Measurements from ENCODE around the gene TLCD3B.

The TLCD3B gene, protein sequence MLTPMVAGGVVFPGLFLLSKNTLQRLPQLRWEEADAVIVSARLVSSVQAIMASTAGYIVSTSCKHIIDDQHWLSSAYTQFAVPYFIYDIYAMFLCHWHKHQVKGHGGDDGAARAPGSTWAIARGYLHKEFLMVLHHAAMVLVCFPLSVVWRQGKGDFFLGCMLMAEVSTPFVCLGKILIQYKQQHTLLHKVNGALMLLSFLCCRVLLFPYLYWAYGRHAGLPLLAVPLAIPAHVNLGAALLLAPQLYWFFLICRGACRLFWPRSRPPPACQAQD

DNA sequence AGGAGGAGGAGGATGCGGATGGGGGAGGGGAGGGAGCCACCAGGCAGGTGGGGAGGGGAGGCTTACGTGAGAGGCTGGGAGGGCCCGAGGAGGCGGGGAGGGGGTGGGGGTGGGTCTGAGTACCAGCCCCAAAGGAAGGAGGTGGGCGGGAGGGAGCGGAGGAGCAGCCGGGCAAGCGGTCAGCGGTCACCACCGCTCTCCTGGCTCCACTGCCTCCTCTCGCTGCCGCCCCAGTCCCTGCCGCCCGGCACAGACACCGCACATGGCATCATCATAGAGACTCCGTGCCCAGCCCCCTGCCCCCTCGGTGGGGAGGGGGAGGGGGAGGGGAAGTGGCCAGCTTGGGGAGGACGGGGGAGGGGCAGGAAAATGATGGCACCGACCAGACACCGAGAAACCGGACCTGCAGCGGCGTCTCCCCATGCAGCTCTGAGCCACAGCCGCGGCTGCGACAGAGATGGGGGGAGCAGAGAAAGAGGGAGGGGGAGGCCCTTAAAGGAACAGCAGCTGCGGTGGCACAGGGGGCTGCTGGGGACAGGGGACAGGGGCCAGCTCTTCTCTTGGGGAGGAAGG, at the start of gene TLCD3B:
TSS of gene TLCD3B (minus strand) at position 431 of the 573 bp plus-strand sequence. CDS start 744 bp downstream, outside the sequence.
- DNase-seq (ENCODE audit: low spot score): no peak

DNA sequence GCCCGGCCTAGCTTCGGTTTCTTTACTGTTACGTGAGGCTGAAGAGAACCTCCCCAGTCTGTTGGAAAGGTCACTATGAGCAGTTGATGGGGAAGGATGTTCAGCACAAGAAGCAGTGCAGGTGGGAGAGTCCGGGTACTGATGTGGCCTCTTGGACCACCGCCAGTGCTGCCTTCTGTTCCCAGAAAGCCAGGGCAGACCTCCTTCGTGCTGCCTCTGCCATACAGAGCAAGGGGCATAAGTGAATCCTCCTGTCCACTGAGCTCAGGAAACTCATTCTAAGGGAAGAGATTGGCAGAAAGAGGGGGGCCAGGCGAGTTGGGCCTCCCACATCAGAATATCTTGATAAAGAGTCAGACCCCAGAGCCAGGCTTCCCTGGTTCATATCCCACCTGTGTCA, 48.4 kb upstream of the TLCD3B start:
- no peak for DNase-seq (ENCODE audit: low spot score)

DNA sequence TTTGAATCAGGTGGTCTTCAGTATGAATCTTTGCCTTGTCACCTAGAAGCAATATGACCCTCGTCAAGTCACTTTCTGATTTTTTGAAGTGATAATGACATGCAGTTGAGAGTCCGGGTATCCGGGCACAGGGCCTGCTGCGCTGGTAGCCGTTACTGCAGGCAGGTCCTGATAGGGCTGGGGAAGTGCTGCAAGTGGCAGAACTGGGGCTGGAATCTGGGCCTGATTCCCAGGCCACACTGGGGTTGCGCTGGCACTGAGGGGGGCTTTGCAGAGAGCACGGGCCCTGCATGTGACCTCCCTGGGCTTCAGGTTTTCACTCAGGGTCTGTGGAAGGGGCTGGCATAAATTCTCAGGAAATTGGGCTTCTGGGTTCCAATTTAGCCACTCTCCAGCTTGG, 47.7 kb upstream of the TLCD3B start:
- no peak for DNase-seq (ENCODE audit: low spot score)

DNA sequence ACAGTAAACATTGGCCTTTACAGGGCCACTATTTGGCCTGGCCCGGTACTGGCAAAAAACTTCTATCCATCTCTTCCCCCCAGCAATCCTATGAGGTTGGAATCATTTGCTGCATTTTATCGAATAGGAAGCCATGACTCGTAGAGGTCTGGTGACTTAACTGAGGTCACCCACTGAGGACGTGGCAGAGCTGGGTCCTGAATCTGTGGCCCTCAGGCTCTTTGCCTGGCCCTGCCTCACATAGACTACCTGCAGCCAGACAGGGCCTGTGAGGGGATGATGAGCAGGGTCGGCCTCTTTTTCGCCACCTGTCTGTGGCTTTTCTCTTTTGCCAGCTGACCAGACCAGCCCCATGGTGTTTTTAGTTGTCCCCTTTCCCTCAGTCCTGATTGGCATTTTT, 46.6 kb upstream of the TLCD3B start:
- no peak for DNase-seq (ENCODE audit: low spot score)

DNA sequence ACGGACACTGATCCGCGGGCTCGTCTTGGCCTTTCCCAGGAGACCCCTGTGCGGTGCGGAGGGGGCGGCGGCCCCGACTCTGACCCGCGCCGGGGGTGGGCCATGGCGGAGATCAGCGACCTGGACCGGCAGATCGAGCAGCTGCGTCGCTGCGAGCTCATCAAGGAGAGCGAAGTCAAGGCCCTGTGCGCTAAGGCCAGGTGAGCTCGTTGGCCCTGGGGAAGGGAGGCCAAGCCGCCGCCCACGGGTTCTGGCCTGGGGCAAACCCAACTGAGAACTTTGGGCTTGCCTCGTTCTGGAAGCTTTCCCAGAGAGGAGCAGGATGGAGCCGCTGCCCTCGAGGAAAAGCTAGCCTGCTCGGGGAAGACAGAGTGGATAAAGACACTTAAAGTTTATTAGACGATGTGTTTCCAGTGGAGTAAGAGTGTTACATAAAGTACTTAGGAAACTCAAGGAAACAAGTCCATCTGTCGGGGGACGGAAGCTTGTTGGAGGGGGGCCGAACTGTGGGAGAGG, 45.3 kb upstream of the TLCD3B start:
- DNase-seq (ENCODE audit: low spot score): peak; percentile 40

DNA sequence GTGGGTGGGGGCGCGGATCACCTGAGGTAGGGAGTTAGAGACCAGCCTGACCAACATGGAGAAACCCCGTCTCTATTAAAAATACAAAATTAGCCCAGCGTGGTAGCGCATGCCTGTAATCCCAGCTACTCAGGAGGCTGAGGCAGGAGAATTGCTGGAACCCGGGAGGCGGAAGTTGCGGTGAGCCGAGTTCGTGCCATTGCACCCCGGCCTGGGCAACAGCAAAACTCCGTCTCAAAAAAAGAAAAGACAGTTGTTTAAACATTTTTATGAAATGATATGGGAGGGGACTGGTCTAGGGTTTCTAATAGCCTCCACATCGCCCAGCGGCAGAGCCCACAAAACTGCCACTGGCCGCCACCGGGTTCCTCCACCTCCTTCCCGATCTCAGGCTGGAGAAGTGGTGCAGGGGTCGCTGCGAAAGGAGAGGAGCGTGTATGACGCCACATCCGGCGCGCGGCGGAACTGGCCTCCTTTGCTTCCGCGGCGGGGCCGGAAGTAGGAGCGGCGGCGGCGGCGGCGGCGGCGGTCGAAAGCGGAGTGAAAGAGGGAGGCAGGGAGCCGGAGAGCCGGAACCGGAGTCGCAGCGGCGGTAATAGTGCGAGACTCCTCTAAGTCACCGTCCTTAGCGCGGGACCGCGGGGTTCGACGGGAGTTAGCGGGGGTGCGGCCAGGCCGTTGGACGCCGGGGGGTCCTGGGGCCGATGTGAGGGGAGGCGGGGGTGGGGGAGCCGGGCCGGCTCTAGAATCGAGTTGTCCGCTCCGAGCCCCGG, 44.6 kb upstream of the TLCD3B start, which contains the start of gene PPP4C:
TSS of gene PPP4C (plus strand) at position 492 of the 773 bp plus-strand sequence. CDS start 384 bp downstream, outside the sequence.
- DNase-seq (ENCODE audit: low spot score): peak; percentile 86

DNA sequence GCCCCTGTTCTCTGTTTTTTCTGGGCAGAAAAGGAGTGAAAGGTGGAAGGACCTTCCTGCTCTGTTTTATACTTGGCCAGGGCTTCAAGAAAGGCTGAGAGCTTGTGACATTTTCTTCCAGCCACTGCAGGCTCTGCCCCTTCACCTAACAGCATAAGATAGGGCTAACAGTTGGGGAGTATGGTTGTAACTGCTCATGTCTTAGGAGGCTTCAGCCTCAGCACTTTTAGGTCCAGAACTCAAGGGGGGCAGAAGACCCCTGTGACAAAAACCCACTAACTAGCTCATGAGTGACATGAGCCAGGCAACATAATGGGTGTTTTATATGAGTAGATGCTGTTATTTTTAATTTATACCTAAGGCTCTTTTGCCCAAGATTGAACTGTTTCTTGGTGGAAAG, 39.4 kb upstream of the TLCD3B start:
- no peak for DNase-seq (ENCODE audit: low spot score)

DNA sequence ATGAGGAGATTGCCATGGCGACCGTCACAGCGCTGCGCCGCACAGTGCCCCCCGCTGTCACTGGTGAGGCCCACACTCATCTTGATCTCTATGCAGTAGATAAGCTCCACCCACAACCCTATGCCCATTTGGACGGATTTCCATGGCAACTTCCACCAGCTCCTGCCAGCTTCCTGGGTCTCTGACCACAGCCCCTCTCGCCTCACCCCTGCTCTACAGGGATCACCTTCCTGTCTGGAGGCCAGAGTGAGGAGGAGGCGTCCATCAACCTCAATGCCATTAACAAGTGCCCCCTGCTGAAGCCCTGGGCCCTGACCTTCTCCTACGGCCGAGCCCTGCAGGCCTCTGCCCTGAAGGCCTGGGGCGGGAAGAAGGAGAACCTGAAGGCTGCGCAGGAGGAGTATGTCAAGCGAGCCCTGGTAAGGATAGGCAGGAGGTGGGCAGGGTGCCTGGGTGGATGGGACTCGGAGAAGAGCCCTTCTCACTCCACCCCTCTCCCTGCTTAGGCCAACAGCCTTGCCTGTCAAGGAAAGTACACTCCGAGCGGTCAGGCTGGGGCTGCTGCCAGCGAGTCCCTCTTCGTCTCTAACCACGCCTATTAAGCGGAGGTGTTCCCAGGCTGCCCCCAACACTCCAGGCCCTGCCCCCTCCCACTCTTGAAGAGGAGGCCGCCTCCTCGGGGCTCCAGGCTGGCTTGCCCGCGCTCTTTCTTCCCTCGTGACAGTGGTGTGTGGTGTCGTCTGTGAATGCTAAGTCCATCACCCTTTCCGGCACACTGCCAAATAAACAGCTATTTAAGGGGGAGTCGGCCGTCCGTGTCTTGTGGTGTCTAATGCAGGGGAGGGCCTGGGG, 38.8 kb upstream of the TLCD3B start:
- no peak for DNase-seq (ENCODE audit: low spot score)

DNA sequence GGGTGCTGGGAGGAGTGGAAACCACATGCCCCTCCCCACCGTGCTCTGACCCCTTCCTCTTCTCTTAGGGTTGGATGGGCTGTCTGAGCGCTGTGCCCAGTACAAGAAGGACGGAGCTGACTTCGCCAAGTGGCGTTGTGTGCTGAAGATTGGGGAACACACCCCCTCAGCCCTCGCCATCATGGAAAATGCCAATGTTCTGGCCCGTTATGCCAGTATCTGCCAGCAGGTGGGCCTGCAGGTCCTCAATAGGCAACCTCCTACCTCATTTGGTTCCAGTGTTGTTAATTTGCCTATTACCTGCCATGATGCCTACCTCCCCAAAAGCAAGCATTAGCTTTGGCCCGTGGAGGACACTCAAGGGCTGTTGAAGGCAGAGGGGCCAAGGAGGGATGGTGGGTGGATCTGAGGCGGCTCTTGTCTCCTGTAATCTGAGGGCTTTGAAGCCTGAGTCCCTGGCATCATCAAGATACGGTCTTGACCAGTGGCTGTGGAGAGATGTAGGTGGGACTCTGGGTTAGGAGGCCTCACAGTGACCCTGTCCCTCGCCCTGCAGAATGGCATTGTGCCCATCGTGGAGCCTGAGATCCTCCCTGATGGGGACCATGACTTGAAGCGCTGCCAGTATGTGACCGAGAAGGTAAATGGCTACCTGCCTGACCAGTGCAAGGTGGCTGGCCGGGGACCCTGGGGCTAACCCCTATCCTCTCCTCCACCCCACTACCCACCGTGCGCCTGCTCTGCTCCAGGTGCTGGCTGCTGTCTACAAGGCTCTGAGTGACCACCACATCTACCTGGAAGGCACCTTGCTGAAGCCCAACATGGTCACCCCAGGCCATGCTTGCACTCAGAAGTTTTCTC, 37.9 kb upstream of the TLCD3B start:
- DNase-seq (ENCODE audit: low spot score): peak; percentile 63

DNA sequence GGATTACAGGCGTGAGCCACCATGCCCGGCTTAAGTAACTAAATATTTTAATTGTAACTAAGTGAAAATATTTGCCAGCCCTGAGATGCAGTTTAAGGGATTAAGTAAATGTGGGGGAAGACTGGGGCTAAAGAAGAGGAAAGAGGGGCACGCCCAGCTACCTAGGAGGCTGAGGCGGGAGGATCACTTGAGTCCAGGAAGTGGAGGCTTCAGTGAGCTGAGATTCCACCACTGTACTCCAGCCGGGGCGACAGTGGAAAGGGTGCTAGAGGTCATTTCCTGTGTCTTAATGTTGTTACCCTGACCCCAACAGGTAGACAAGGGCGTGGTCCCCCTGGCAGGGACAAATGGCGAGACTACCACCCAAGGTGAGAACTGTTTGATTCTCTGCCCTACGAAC, 37.3 kb upstream of the TLCD3B start:
- DNase-seq (ENCODE audit: low spot score): no peak

DNA sequence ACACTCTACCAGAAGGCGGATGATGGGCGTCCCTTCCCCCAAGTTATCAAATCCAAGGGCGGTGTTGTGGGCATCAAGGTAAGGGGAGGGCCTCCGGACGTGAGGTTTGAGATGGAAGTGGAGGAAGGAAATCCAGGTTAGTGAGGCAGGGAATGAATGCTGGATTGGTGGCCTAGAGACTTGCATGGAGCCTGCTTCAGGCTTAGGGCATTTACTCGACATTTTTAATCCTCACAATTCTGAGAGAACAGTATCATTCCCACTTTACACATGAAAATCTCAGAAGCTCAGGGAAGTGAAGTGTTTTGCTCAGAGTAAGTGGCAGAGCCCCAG, 36.5 kb upstream of the TLCD3B start:
- no peak for DNase-seq (ENCODE audit: low spot score)

DNA sequence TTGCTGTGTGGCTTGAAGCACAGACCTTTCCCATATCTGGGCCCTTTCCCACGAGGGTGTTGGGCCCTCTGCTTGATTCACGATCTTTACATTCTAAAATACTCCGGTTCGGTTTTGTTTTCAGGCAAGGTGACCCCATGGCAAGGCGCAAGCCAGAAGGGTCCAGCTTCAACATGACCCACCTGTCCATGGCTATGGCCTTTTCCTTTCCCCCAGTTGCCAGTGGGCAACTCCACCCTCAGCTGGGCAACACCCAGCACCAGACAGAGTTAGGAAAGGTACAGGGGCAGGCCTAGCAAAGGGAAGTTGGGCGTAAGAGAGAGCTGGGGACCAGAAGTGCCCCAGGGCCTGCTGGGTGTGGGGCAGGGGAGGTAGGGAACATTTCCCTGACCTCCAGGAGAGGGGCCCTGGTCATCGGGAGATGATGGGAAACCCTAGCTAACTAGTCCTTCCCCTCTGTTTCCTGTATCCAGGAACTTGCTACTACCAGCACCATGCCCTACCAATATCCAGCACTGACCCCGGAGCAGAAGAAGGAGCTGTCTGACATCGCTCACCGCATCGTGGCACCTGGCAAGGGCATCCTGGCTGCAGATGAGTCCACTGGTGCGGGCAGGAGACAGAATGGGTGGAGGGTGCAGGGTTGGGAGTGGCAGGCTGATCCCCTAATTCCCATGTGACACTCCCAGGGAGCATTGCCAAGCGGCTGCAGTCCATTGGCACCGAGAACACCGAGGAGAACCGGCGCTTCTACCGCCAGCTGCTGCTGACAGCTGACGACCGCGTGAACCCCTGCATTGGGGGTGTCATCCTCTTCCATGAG, 35.9 kb upstream of the TLCD3B start:
- no peak for DNase-seq (ENCODE audit: low spot score)

DNA sequence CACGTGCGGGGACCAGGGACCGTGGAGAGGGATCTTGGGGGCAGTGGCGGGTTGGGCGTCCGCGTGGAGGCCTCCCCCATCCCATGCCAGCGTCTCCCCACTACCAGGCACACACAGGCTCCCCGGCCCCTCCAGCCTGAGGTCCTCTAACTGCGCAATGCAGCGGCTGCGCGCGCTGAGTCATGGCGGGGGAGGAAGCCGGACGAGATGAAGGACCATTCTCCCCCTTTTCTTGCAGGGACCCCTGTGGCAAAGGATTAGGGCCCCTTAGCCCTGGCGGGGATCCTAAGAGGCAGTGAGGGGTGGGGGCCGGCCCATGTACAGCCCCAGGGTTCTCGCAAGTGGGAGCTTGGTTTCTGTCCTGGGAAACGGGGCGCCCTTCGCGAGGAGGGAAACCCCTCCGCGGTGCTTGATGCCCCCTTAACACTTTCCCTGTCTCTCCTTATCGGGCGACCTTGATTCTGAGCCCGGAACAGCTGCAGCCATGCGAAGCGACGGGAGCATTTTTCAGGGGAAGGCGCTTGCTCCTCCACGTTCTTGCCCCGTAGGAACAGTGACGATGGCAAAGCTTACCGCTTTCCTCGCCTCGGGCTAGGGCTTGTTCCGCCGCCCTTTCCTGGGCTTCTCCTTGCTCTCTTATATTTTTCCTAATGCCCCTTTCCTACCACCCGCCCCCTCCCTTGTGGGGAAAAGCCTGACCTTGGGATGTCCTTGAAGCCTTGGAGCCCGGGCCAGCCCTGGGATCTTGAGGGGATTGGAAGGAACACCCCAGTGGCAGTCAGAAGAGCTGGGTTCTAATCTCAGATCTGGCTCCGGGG, 35.1 kb upstream of the TLCD3B start:
- peak; percentile 64 for DNase-seq (ENCODE audit: low spot score)

DNA sequence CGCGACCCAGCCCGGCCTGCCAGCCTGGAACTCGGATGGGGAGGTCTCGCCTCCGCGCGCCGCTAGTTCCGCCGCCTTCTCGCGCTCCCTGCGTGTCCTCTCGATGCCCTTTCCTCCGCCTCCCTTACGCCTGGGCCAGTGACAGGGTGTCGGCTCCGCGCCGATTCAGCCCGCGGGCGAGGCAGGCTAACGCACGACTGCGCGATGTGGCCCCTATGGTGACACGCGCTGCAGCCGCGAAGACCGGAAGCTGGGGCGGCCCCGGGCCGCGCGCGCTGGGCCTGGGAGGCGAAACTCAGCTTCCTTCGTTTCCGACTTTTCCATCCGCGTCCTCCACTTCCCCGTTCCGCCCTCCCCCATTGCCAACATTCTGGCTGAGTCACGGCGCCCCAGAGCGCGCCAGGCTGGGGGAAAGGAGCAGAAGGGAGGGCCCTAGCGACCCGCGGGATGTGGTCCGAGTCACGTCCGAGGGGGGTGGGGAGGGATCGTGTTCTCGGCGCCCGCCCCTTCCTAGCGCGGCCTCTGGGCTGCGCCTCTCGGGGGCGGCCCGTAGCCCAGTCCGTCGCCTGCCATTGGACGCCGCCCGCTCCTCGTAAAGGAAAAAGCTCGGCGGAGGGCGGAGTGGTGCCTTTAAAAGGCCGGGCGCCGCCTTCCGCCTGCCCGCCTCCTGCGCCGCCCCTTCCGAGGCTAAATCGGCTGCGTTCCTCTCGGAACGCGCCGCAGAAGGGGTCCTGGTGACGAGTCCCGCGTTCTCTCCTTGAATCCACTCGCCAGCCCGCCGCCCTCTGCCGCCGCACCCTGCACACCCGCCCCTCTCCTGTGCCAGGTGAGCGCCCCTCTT, 34.3 kb upstream of the TLCD3B start, which contains the start of gene ALDOA:
TSS of gene ALDOA (plus strand) at position 659 of the 841 bp plus-strand sequence. CDS start 1,138 bp downstream, outside the sequence.
- DNase-seq (ENCODE audit: low spot score): peak; percentile 89

DNA sequence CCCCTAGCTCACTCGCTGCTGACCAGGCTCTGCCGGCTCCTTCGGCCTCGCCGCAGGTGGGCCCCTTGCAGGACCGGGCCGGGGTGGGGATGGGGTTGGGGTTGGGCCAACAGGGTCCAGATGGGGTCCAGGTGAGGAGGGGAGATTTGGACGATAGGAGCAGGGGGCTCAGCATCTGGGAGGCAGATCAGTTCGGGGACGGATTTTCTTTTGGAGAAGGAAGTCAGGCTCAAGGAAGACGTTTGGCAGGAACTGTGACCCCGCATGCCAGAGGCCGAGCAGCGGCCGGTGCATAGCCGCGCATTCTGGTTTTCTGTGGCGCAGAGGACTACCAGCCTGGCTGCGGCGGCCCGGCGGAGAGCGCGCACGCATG, 33.6 kb upstream of the TLCD3B start:
- DNase-seq (ENCODE audit: low spot score): no peak

DNA sequence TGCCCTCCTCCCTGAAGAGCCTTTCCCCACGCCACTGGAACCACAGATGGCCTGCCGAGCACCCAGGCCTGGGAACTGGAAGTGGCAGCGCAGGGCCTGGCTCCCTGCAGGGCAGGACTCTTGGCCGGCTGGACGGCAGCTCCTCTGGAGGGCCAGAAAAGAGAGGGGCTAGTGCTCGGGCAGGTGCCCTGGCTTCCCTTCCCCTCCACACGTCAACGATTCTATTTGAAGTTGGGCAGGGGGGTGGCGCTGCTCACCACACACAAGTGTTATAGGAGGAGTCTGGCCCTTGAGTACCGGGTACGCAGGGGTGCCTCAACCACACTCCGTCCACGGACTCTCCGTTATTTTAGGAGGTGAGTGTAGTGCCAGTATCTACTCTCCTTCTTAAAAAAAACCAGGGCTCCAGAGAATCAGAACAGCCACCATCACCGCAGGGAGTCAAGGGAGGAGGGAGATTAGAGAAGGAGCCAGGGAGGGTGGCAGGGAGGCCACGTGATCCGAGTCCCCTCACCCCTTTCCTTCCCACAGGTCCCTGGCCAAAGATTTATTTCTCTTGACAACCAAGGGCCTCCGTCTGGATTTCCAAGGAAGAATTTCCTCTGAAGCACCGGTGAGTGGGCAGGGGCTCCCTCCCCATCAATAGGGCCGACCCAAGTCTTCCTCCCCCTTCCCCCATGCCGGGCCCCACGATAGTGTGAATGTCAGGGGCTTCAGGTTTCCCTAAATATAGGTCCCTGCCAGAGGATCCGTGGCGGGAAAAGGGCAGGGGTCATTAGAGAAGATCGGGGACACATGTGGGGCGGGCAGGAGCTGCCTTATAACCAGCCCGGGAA, 33.0 kb upstream of the TLCD3B start:
- peak; percentile 40 for DNase-seq (ENCODE audit: low spot score)

DNA sequence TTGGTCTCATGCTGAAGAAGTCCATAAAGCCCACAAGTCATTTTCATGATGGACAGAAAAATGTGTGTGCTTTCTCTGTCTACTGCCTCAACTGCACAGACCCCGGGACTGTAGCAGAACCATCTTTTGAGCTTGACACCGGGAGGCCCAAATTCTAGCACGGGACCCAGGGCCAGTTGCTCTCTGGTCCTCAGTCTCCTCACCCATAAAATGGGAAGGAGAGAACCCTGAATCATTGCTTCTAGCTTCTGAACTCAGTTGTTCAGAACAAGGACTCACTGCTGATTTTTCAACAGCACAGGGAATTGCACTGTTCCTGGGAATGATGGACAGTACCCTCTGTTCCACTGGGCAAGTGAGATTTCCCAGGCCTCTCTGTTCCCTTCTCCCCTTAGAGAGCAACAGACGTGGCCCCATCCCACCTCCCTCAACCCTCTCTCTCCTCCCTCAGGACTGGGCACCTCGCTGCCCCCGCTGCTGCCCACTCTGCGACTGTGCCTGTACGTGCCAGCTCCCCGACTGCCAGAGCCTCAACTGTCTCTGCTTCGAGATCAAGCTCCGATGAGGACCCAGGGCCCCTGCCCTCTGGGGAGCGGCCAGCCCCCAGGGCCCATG, 32.3 kb upstream of the TLCD3B start:
- no peak for DNase-seq (ENCODE audit: low spot score)

Measured in hematopoietic multipotent progenitor cell treated with erythropoietin and hydrocortisone succinate and interleukin-3 and kit ligand, for 17 days (in vitro differentiated cells).